GM23248 (cell line): Measurements from ENCODE around the gene ATG7.

Experiments
- EZH2 ChIP-seq: fragments of 200-600 bp; sonication (generic); IDR thresholded peaks from 2 replicates; pipeline ENCODE4 v1.6.1; 2018; ENCODE audit warnings: antibody characterized with exemption, mild to moderate bottlenecking; ENCODE audit not compliant: insufficient read depth, poor library complexity, severe bottlenecking
- EZH2phosphoT487 ChIP-seq: fragments of 200-600 bp; sonication (generic); IDR thresholded peaks from 2 replicates; pipeline ENCODE4 v1.6.1; 2018; ENCODE audit warnings: antibody characterized with exemption, moderate library complexity, mild to moderate bottlenecking, low read depth; ENCODE audit not compliant: insufficient read depth

GRCh38 chr3:11420066-11420465 is 147.9 kb downstream of the ATG7 start:
- TF ChIP-seq EZH2phosphoT487 (no peak), EZH2 (no peak)
